Stimulated activated CD8-positive, alpha-beta memory T cell treated with anti-CD3 and anti-CD28 coated beads, Interleukin-2, amount 100 ng/mL, for 1 hour (primary cell): Measurements from ENCODE around the gene PARD3B.

ENCODE experiments used
- DNase-seq, 2 donors: peaks; one replicate each; pipeline ENCODE4 v3.0.0-alpha.2; 2020; ENCODE audit warnings: low read depth in 2 of 2

The PARD3B gene

DNA sequence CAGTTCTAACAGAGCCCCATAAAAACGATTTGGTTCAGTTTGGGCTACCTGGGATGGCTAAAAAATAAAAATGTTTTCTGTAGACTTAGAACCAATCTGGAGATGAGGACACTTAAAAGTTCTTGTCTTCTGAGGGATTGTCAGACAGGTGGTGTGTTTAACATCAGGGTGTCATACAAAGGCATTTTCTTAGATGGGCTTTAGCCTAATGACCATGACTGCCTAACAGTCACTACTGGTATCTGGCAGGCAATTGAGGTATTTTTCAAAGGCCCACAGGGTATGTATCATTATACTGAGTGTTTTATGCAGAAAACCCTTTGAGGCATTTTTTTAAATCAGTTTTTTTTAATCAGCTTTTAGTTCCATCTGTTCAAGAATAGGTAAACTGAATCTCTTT lies 341.4 kb downstream of the PARD3B start:
- DNase-seq = no peak

DNA sequence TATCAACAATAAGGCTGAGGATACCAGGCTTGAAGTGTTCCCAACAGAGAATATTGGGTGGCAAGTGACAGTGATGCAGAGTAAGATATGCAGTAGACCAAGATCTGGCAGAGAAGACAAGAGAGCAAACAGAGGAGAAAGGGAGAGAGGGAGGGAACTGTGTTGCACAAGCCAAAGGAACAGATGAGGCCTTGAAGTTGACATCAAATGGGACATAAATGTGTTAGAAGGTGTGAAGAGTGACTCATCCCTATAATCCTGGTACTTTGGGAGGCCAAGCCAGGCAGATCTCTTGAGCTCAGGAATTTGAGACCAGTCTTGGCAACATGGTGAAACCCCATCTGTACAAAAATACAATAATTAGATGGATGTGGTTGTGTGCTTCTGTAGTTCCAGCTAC lies 342.9 kb downstream of the PARD3B start:
- no peak for DNase-seq

DNA sequence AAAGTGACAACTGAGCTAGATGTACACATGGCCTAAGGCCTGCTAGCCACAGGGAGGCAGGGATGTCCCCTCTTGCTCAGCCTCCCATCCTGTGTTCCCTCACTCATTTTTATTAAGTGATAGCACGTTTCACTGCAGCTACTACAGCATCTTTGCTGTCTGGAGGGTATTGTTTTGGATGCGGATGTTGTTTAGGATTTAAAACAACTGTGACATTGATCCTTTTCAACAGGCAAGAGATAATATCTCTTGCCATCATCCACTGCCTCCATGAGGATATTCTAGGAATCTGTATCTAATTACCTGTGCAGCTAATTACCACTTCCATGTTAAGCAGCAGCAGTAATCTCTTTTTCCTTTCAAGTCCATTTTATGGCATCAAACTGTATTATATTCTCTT lies 345.4 kb downstream of the PARD3B start:
- no peak for DNase-seq

DNA sequence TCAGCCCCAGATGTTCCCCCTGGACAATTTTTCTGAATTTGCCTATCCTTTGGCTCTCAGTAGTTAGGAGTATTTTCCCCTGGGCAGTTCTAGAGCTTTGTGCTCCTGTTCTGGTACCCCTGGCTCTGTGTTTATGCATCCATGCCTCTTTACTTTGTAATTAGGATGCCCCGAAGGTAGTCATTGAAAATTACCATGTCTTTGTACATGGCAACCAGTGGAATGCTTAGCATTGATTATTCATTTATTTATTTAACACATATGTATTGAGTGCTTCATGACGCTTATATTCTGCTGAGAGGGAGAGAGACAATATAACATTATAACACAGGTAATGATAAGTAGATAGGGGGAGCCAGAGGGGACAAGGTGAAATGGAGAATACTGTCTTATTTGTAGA lies 346.5 kb downstream of the PARD3B start:
- DNase-seq = no peak

DNA sequence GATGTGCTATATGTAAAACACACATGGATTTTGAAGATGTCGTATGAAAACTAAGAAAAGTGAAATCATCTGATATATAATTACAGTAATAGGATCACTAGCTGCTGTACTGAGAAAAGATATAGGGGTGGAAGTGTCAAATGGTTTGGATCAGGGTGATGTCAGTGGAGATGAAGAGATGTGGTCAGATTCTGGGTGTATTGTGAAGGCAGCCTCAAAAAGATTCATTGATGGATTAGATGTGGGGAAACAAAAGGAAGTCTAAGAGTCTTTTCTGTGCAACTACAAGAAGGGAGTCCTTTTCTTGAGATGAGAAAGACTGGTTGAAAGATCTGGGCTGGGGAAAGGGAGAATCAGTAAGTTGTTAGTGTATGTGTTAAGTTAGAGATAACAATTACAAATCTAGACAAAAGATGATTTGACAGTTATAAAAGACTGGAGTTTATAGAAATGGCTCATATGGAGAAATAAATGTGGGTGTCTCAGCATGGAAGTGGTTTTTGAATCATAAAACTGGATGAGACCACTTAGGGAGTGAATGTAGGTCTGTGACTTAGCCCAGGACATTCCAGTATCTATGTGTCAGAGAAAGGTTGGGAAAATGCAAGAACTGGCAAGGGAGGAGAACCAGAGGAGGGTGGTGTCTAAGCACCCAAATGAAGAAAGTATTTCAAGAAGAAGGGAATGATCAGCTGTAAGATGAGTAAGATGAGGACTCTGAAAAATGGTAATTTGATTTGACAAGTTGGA lies 347.4 kb downstream of the PARD3B start:
- no peak for DNase-seq

DNA sequence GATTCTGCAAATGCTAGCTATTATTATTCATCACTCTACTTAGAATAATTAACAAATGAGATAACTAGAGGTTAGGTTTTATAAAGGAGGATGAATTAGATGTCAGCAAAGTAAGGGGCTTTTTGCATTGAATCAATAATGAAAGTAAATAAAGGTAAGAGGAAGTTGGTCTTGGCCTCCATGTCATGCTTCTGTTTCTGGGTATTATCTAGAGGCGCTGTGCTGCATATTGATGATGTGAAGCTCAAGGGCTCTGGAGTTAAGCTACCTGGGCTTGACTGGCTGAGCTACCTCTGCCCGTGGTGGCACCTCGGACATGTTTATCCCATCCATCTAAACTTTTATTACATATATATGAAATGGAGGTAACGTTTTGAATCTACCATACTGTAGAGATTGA lies 350.9 kb downstream of the PARD3B start:
- DNase-seq = no peak

DNA sequence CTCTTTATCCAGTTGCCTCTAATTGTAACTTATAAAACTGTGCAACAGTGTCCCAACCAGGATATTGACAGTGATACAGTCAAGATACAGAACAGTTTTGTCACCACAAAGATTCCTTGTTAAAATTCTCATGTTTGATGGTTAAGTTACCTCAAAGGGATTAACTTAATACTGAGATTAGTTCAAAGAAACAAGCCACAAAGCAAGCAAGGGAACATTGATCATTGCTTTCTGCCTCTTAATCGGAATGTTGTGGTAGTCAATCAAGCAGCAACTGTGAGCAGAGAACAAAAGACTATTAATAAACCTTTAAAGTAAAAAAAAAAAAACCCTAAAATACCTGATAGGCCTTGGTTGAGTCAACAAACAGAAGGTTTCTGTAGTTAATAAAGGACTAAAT lies 352.3 kb downstream of the PARD3B start:
- no peak for DNase-seq

DNA sequence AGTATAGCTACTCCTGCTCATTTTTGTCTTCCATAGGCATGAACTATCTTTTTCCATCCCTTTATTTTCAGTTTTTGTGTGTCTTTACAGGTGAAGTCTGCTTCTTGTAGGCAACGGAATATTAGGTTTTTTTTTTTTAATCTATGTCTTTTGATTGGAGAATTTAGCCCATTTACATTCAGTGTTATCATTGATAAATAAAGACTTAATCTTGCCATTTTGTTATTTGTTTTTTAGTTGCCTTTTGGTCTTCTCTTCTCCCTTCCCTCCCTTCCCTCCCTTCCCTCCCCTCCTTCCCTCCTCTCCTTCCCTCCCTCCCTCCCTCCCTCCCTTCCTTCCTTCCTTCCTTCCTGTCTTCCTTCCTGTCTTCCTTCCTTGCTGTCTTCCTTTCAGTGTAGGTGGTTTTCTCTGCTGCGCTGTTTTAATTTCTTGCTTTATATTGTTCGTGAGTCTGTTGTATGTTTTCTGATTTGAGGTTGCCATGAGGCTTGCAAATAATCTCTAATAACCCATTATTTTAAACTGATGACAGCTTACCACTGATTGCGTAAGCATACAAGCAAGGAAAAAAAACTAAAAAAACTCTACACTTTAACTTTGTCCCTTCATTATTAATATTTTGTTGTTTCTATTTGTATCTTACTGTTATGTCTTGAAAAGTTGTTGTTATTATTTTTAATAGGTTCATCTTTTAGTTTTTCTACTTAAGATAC lies 353.8 kb downstream of the PARD3B start:
- no peak for DNase-seq

DNA sequence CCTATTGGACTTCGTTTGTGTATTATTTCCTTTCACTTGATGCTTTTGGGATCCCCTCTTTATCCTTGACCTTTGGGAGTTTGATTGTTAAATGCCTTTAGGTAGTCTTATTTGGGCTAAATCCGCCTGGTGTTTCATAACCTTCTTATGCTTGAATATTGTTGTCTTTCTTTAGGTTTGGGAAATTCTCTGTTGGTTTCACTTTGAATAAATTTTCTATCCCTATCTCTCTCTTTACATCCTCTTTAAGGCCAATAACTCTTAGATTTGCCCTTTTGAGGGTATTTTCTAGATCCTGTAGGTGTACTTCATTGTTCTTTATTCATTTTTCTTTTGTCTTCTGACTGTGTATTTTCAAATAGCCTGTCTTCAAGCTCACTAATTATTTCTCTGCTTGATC lies 354.7 kb downstream of the PARD3B start:
- DNase-seq = no peak

DNA sequence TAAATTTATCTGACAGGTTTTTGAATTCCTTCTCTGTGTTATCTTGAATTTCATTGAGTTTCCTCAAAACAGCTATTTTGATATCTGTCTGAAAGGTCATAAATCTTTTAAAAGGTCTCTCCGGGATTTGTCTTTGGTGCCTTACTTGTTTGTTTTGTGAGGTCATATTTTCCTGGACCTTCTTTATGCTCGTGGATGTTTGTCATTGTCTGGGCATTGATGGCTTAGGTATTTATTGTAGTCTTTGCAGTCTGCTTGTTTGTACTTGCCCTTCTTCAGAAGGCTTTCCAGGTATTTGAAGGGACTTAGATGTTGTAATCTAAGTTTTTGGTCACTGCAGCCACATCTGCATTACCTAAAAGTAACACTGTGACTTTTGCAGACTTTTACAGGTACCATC lies 355.2 kb downstream of the PARD3B start:
- no peak for DNase-seq

DNA sequence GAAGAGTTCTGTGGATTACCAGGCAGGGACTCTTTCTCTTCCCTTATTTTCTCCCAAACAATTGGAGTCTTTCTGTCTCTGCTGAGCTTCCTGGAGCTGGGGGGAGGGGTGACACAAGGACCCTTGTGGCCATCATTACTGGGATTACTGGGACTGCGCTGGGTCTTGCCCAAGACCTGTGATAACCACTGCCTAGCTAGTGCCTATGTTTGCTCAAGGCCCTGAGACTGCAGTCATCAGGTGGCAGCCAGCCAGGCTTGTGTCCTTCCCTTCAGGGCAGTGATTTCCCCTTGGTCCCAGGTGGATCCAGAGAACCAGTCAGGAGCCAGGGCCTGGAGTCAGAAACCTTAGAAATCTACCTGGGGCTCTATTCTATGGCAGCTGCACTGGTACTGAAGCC lies 355.6 kb downstream of the PARD3B start:
- DNase-seq = no peak

DNA sequence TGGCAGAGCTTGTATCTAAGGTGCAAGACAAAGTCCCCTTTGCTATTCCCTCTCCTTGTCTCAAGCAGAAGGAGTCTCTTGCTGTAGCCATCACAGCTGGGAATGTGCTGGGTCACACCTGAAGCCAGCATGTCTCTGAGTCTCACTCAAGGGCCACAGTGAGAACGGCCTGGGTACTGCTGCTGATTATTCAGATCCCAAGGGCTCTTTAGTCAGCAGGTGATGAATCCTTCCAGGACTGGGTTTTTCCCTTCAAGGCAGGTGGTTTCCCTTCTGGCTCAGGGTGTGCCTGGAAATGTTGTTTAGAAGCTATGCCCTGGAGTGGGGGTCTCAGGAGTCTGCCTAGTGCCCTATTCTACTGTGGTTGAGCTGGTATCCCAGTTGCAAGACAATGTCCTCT lies 356.3 kb downstream of the PARD3B start:
- no peak for DNase-seq

DNA sequence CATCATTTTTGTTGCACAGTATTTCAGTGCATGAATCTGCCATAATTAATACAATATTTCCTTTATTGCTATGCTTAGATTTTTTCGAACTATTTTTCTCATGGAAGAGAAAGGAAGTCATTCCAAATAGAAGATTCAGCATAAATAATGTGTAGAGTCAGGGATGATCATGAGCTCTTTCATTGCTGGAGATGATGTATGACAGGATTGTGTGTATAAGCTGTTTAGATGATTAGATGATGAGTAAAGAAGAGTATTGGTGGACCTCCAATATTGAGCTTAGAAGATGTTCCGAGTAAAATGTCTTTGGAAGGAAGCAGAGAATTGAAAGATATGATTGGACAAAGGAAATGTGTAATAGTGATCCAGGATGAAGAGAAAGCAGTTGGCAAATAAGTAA lies 364.5 kb downstream of the PARD3B start:
- DNase-seq = no peak

DNA sequence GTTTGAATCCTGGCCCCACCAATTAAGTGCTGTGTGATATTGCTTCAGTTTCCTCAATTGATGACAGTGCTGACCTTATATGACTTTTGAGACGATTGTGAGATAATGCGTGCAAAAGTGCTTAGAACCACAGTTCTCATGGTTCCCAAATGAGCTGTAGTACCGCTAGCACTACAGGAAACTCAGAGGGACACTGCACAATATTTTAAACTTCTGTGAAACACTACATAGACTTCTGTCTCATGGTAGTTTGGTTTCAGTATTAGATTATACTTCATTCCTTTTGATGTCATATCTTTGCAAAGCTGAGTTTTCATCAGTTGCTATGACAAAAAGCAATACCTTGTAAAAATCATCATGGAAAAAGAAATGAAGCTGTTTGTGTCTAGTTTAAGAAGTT lies 368.0 kb downstream of the PARD3B start:
- no peak for DNase-seq

DNA sequence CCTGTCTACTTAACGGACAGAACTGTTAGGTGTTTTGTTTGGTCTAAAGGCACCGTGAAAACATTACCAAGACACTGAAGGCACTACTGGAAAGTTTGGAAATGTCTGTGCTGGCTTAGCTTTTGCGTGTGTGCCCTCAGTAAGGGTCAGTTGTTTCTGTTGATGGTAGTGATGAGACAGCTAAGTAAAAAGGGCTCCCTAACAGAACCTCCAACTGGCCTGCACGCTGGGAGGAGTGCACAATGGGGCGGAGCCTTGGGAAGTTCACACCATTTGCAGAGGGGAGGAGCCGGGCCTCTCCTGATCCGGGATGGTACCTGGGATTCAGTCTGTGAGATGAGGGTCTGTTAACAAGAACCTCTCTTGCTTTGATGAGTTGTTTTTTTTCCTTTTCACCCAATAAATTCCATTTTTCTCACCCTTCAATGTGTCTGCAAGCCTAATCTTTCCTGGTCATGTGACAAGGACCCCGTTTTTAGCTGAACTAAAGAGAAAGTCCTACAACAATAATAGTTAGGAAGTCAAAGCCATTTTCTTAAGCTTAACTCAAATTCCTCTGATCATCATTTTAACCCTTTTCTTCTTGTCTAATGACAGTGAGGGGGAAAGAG lies 368.7 kb downstream of the PARD3B start:
- DNase-seq = no peak

DNA sequence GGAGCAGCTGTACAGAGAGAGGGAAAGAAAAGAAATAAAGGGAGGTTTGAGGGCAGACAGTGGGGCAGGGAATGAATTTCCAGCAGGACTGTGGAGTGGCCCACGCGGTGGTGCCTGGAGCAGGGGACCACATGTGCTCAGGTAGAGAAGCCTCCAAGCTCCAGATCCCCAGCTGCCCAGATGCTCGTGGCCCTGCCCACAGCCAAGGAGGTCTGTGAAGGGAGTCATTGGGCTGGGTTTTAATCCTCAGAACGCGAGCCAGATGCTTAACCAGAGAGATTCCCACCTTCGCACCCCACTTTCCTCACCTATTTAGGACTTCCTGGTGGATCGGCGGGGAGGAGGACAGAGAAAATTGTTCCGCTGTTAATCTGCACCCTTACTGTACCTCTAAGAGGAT lies 369.4 kb downstream of the PARD3B start:
- no peak for DNase-seq

DNA sequence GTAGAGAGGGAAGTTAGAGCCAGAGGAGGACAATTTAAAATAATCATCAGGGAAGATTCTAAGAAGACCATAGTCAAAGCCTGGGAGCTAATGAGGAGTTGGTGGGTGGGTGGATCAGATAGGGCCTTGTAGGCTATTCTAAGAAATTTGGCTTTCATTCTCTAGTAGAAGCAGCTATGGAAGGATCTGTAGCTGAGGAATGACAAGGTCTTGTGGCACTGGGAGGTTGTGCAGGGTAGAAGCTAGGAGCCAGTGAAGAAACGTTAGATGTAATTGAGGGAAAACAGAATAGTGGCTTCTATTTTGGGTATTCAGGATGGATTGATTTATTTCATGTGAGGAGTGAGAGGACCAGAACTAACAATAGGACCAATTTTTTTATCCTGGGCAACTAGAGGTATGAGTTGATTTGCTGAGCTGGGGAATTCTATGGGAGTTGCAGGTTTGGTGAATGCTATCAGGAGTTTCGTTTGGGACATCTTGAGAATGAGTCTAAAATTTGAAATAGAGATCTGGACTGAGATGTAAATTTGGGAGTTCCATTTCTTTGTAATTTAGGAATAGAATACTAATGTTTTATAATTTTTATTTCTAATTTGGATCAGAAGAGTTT lies 371.9 kb downstream of the PARD3B start:
- no peak for DNase-seq

DNA sequence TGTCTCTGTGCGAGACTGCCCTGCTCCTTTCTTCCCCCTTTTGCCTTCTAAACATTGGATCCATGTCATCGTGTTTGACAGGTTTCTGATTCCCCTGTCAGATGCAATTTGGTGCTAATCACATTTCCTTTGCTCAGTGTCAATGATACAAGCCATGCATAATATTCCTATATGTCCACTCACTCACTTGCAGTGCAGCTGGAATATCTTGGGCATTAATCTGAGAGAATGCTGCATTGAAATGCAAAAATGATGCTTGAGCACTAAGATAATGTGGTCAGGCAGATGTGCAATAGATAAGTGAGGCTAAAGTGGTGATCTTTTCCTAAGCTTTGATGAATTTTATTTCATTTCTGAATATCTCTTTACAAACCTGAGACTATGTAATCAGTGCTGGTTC lies 375.5 kb downstream of the PARD3B start:
- no peak for DNase-seq

DNA sequence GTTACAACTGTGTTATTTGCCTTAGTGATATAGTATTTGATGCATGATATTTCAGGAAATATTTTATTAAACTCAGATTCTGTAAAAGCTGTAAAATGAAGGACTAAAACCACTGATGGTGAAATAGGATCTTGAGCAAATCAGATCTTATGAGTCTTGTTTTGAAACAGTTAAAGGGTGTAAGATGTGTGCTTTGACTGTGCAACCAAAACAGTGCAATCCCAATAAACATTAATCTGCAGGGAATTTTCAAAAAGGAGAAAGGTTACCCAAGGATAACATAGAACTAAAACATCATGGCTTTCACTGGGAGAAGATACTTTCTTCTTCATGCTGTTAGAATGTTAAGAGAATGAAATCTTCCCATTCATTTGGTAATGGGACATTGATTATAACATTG lies 378.7 kb downstream of the PARD3B start:
- no peak for DNase-seq

DNA sequence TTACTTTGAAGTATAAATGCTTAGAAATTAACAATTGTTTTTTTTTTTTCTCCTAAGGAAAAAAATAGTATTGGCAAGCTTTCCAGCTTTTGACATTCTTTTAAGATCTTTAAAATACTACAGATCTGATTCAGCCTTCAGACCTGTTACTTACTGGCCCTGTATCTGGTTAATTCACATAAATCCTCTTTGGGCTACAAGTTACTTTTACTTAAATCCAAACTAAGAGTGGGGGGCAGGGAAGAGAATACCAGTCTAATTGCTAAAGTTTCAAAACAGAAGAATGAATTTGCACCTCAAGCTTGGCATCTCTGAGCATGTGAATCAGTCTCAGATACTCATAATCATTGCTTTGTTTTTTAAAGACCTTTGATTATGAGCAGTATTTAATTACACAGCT lies 386.3 kb downstream of the PARD3B start:
- no peak for DNase-seq

DNA sequence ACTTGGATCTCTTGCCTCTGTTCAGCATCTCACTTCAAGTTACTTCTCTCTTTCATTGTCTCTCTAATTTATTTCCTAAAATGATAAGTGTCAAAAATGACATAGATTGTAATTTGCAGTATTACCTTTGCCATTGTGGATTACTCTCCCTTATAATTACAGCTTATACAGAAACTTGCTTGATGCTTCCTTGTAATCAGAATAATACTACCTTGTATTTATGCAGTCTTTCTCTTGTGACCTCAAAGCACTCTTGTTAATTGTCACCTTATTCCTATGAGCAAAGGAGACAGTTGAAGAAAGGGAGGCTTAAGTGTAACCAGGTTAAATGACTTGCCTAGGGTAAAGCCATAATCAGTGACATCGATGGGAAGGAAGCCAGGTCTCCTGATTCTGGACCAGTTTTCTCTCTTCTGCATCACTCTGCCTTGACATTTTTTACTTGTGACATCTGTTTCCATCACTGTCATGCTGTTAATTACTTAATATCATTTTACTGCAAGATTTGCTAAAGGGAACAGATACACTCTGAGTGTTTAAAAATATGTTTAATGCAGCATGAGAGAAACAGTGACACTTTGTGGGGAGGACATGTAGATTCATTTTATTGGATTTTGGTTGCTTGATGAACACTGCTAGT lies 388.6 kb downstream of the PARD3B start:
- no peak for DNase-seq

DNA sequence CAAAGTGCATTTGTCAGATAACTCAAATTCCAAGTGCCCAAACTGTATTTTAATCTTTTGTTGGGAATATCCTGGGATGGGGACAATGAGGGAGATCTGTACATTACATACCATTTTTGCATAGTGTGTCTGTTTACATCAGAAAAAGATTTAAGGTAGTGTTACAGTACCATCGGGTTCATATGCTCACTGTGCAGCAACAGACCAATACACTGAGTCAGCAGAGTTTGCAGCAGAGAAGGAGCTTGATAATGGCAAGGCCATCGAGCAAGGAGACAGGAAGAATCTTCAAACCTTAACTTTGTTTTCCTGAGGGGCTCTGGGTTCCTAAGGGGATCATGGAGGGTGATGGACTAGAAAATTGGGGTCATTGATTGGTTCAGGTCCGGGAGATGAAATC lies 399.7 kb downstream of the PARD3B start:
- no peak for DNase-seq
